ENCODE data around the gene DSP. TPM values are rescaled to one million over a fixed set of nuclear protein-coding genes. Genes with fewer than 3 reads are reported as not detected.

DSP gene
- total and polyA plus RNA-seq, 10 of the 15 experiments (the other 5 are each of a cell fraction or from before 2014, with no cell fraction given), result under 0.01 to 0.36 (median 0.04) TPM; not detected in 4

- no peak overlapping the region for H3K4me3 ChIP-seq
- no peak overlapping the region for H3K9ac ChIP-seq (ENCODE audit: control insufficient read depth, insufficient read depth, low read length)
- H3K36me3 ChIP-seq (ENCODE audit: control insufficient read depth in 2 of 2, insufficient read depth in 2 of 2, low read length in 1 of 2), result no peaks in the 10 kb centered on the region
- SMC1A ChIA-PET (ENCODE audit: uncharacterized antibody, unreplicated experiment), result no interaction called here
- H2AFZ ChIP-seq (ENCODE audit: control insufficient read depth, low read depth, low read length), result no peak overlapping the region
- DNase-seq (ENCODE audit: low read depth, low spot score) (no peak), FAIRE-seq (no peak), ATAC-seq (no peak)
- no peaks in the 10 kb centered on the region for H3K4me1 ChIP-seq (ENCODE audit: control insufficient read depth, insufficient read depth, low read length)
- 37% methylated on average over 13 of the region's 13 CpGs for WGBS (ENCODE audit: insufficient coverage, insufficient replicate concordance, low lambda C conversion rate, missing lambda C conversion rate)
- POLR2A ChIA-PET, result no interaction called here
- H3K27me3 ChIP-seq (replicated peaks in 1 of 2; ENCODE audit: control insufficient read depth in 2 of 2, insufficient read depth in 2 of 2, low read length in 1 of 2), result peaks cover 13 to 21% of the 10 kb centered on the region in 2 experiments
- no peaks in the 10 kb centered on the region for H3K9me3 ChIP-seq (replicated peaks; ENCODE audit: control insufficient read depth, insufficient read depth, low read length)
- RAD21 ChIA-PET (ENCODE audit: unreplicated experiment), result no interaction called here
- intact Hi-C loops (cut with micrococcal nuclease; ENCODE audit: unreplicated experiment), result no loop called here
- CTCF ChIA-PET, result no interaction called here
- BruUV-seq (replicated peaks), result no TSS peak
- H3K27ac ChIP-seq (ENCODE audit: control insufficient read depth, insufficient read depth), result no peak overlapping the region
- no peaks in the 10 kb centered on the region for H3K79me2 ChIP-seq (ENCODE audit: control insufficient read depth, insufficient read depth, low read length)
- no peak overlapping the region for H3K4me2 ChIP-seq (ENCODE audit: control insufficient read depth, insufficient read depth)
- in situ Hi-C loops (cut with MboI), result no loop called here
- no peaks in the 10 kb centered on the region for H4K20me1 ChIP-seq (ENCODE audit: control insufficient read depth, insufficient read depth)
- TF ChIP-seq SMARCA5 (IDR thresholded peaks at IDR 0.05) (no peak), SREBF1 (IDR thresholded peaks at IDR 0.05; ENCODE audit: low read length) (no peak), ATF3 (IDR thresholded peaks at IDR 0.05; ENCODE audit: borderline replicate concordance, extremely low read depth, low read depth, low read length) (no peak), PRDM15 (CRISPR knock-in tag; IDR thresholded peaks at IDR 0.05) (no peak), SMAD5 (IDR thresholded peaks at IDR 0.05; ENCODE audit: low read depth) (no peak), CHD1 (IDR thresholded peaks at IDR 0.05; ENCODE audit: low read depth, low read length) (no peak), NFIC (IDR thresholded peaks at IDR 0.05; ENCODE audit: low read depth, low read length) (no peak), CHD2 (IDR thresholded peaks at IDR 0.05; ENCODE audit: borderline replicate concordance, low read depth, low read length) (no peak), ZBTB40 (IDR thresholded peaks at IDR 0.05; ENCODE audit: borderline replicate concordance) (no peak), ZNF207 (IDR thresholded peaks at IDR 0.05; ENCODE audit: borderline replicate concordance) (no peak), NFYB (IDR thresholded peaks at IDR 0.05; ENCODE audit: insufficient read depth, low read depth, low read length) (no peak), CEBPZ (IDR thresholded peaks at IDR 0.05; ENCODE audit: low read depth, low read length) (no peak), TARDBP (IDR thresholded peaks at IDR 0.05; ENCODE audit: borderline replicate concordance) (no peak)
Observed at GRCh38 chr6:7543789-7544424, 2.4 kb downstream of the DSP start.
